VCaP (cell line): ENCODE results near the gene SUMO3.
A peak's percentile ranks its signal among the peaks of the same experiment; 100 is the strongest.

Experiments
- H3K27ac ChIP-seq: fragments of 450-650 bp; 2 replicates; pipeline ENCODE4 v1.5.1; 2017
- CTCF ChIP-seq: fragments of 450-650 bp; conservative IDR thresholded peaks from 2 replicates; pipeline ENCODE4 v1.5.1; 2017; ENCODE audit warnings: mild to moderate bottlenecking, moderate library complexity

The SUMO3 gene

GRCh38 chr21:44817914-44818639 is at the start of gene SUMO3:
SUMO3 (minus strand) TSS chr21:44818062; CDS start chr21:44817968, 94 bp downstream.
- TF ChIP-seq CTCF, result no peak
- peak within 1 kb of the TSS; percentile 87 for H3K27ac ChIP-seq

GRCh38 chr21:44867464-44867863 is 49.6 kb upstream of the SUMO3 start:
- TF ChIP-seq CTCF, result no peak
- peak overlapping the region; percentile 91; the same call in 1 of the 2 replicates for H3K27ac ChIP-seq

- H3K27ac ChIP-seq, result peak overlapping the region; percentile 91; the same call in 1 of the 2 replicates
Observed at GRCh38 chr21:44866780-44867179, 48.9 kb upstream of the SUMO3 start.

GRCh38 chr21:44865561-44866280 is 47.9 kb upstream of the SUMO3 start:
- no peak for TF ChIP-seq CTCF
- peak overlapping the region; percentile 88 for H3K27ac ChIP-seq

More at GRCh38 chr21:44866780-44867179, 48.9 kb upstream of the SUMO3 start:
- no peak for TF ChIP-seq CTCF

GRCh38 chr21:44862869-44863685 is 45.2 kb upstream of the SUMO3 start:
- no peak for TF ChIP-seq CTCF
- peak overlapping the region; percentile 88 for H3K27ac ChIP-seq

GRCh38 chr21:44858791-44859190 is 40.9 kb upstream of the SUMO3 start:
- H3K27ac ChIP-seq, result peak overlapping the region; percentile 30; the same call in 1 of the 2 replicates
- TF ChIP-seq CTCF, result no peak

GRCh38 chr21:44858291-44858690 is 40.4 kb upstream of the SUMO3 start:
- H3K27ac ChIP-seq, result peak overlapping the region; percentile 30; the same call in 1 of the 2 replicates
- no peak for TF ChIP-seq CTCF
